Measurements from ENCODE around the gene GCNA. TPM values are rescaled to one million over a fixed set of nuclear protein-coding genes. Genes with fewer than 3 reads are reported as not detected.
A peak's percentile ranks its signal among the peaks of the same experiment; 100 is the strongest.

Gene GCNA
- total and polyA plus RNA-seq, 2 of the 13 experiments (the other 11 are each of a cell fraction or from before 2014, with no cell fraction given): 0.38 to 0.66 TPM

GRCh38 chrX:71532753-71533425 is 45.3 kb upstream of the GCNA start, which contains the start of gene OGT (continued):
- TF ChIP-seq HOMEZ (CRISPR knock-in tag; IDR thresholded peaks at IDR 0.05; ENCODE audit: low read depth) (peak; percentile 90), HCFC1 (IDR thresholded peaks at IDR 0.05; ENCODE audit: low read depth, low read length) (no peak), MLLT10 (CRISPR knock-in tag; IDR thresholded peaks at IDR 0.05) (no peak), CEBPB (IDR thresholded peaks at IDR 0.05; ENCODE audit: borderline replicate concordance, low read depth, low read length) (peak; percentile 67; the same call in 1 of the 2 replicates), CHD4 (IDR thresholded peaks at IDR 0.05; ENCODE audit: borderline replicate concordance, low read length) (no peak), ZNF317 (CRISPR knock-in tag; IDR thresholded peaks at IDR 0.05) (peak; percentile 49; the same call in 1 of the 2 replicates), EHMT2 (IDR thresholded peaks at IDR 0.05; ENCODE audit: borderline replicate concordance, low read depth, low read length) (no peak), ZNF383 (CRISPR knock-in tag; IDR thresholded peaks at IDR 0.05; ENCODE audit: borderline replicate concordance) (no peak), ZFY (CRISPR knock-in tag; IDR thresholded peaks at IDR 0.05) (peak; percentile 29; the same call in 1 of the 2 replicates), HOXA7 (CRISPR knock-in tag; IDR thresholded peaks at IDR 0.05) (no peak), THAP7 (CRISPR knock-in tag; IDR thresholded peaks at IDR 0.05) (no peak), AKAP8 (CRISPR knock-in tag; IDR thresholded peaks at IDR 0.05) (no peak), EP300 (IDR thresholded peaks at IDR 0.05; ENCODE audit: low read depth in 2 of 2, low read length in 2 of 2) (peak in 1 of 2 experiments; percentile 39; a peak in 1 of 4 replicates), EP300 (CRISPR knock-in tag; IDR thresholded peaks at IDR 0.05; ENCODE audit: borderline replicate concordance) (no peak), DR1 (CRISPR knock-in tag; IDR thresholded peaks at IDR 0.05) (peak; percentile 78), MTA3 (CRISPR knock-in tag; IDR thresholded peaks at IDR 0.05) (no peak), THAP9 (CRISPR knock-in tag; IDR thresholded peaks at IDR 0.05; ENCODE audit: borderline replicate concordance) (peak; percentile 62; the same call in 1 of the 2 replicates), PRMT3 (CRISPR knock-in tag; IDR thresholded peaks at IDR 0.05; ENCODE audit: borderline replicate concordance, low read depth) (no peak; the same call in 1 of the 2 replicates), SMAD3 (CRISPR knock-in tag; IDR thresholded peaks at IDR 0.05) (peak; percentile 64; the same call in 1 of the 2 replicates), ZNF883 (CRISPR knock-in tag; IDR thresholded peaks at IDR 0.05; ENCODE audit: not compliant biosample characterization) (no peak), SIN3B (IDR thresholded peaks at IDR 0.05; ENCODE audit: low read length) (no peak), KDM5A (IDR thresholded peaks at IDR 0.05; ENCODE audit: borderline replicate concordance, low read length) (peak; percentile 49; the same call in 1 of the 2 replicates)
